ENCODE data around the gene MAPK4. TPM values are rescaled to one million over a fixed set of nuclear protein-coding genes. Genes with fewer than 3 reads are reported as not detected.
A peak's percentile ranks its signal among the peaks of the same experiment; 100 is the strongest.

Gene MAPK4
- total and polyA plus RNA-seq, 2 of the 4 experiments (the other 2 are of a cell fraction) = not detected

GRCh38 chr18:50663626-50664441 lies 103.9 kb downstream of the MAPK4 start:
- no peak for TF ChIP-seq MXI1 (IDR thresholded peaks at IDR 0.05; ENCODE audit: borderline replicate concordance, low read depth, low read length)
- no peak for TF ChIP-seq NFE2L2 (IDR thresholded peaks at IDR 0.05; ENCODE audit: low read depth, low read length)
- no peak for TF ChIP-seq ELK1 (IDR thresholded peaks at IDR 0.05; ENCODE audit: borderline replicate concordance, low read depth, low read length)
- TF ChIP-seq MAFK (IDR thresholded peaks at IDR 0.05; ENCODE audit: low read depth, low read length) = no peak
- no peak for DNase-seq
- peak overlapping the region; percentile 48 for H2AFZ ChIP-seq (replicated peaks; ENCODE audit: low read length, poor library complexity)
- H2BK5ac ChIP-seq (ENCODE audit: low read depth, low read length, poor library complexity, severe bottlenecking) = no peak overlapping the region
- H3K56ac ChIP-seq (ENCODE audit: extremely low read depth, insufficient read depth, low read length) = no peak overlapping the region
- H3K4ac ChIP-seq (ENCODE audit: low read depth, low read length) = no peak overlapping the region
- dilution Hi-C loops (cut with HindIII; ENCODE audit: low sequenced_read_pairs, unreplicated experiment) = no loop called here
- H4K91ac ChIP-seq (ENCODE audit: insufficient read depth, low read depth, low read length) = no peak overlapping the region
- H3K4me2 ChIP-seq (ENCODE audit: low read depth, low read length) = no peak overlapping the region
- H4K5ac ChIP-seq (ENCODE audit: low read depth, low read length) = no peak overlapping the region
- H3K4me1 ChIP-seq (ENCODE audit: control insufficient read depth, insufficient read depth, low read length) = no peaks in the 10 kb centered on the region
- no peaks in the 10 kb centered on the region for H3K79me1 ChIP-seq (ENCODE audit: low read depth in 1 of 2, low read length in 2 of 2)
- no peaks in the 10 kb centered on the region for H4K20me1 ChIP-seq (ENCODE audit: insufficient read depth, low read length)
- ChIA-PET POLR2A (ENCODE audit: unreplicated experiment) (no interaction called here), CTCF (no interaction called here)
- H3K27me3 ChIP-seq (ENCODE audit: control insufficient read depth, insufficient read depth, low read length) = no peaks in the 10 kb centered on the region
- H4K8ac ChIP-seq (ENCODE audit: low read depth in 2 of 2, low read length in 2 of 2) = no peak overlapping the region
- H3K23ac ChIP-seq (ENCODE audit: low read depth, low read length) = no peak overlapping the region
- H3K18ac ChIP-seq (ENCODE audit: low read depth, low read length) = no peak overlapping the region
- H3K9ac ChIP-seq (ENCODE audit: low read depth, low read length) = no peak overlapping the region
- ATAC-seq (ENCODE audit: low read depth) = no peak
- no TSS peak for BruUV-seq (replicated peaks)
- H3K4me3 ChIP-seq (ENCODE audit: insufficient read depth, low read depth, low read length) = no peak overlapping the region
- 76% methylated on average over 35 of the region's 40 CpGs; no CpG with 5 or more reads in 1 of the 2 experiments for WGBS, 2 experiments (ENCODE audit: extremely low coverage in 2 of 2, insufficient read length in 1 of 2)
- no peak overlapping the region for H2BK120ac ChIP-seq (ENCODE audit: low read depth, low read length)
- H3K27ac ChIP-seq (ENCODE audit: insufficient read depth, low read length) = no peak overlapping the region
- no peak overlapping the region for H2AK9ac ChIP-seq (replicated peaks; ENCODE audit: low read depth, low read length, poor library complexity)
- H3K14ac ChIP-seq (replicated peaks; ENCODE audit: low read depth, low read length) = no peak overlapping the region
- no peak overlapping the region for H2AK5ac ChIP-seq (ENCODE audit: low read depth, low read length)
- no peaks in the 10 kb centered on the region for H3K36me3 ChIP-seq (ENCODE audit: control insufficient read depth, insufficient read depth, low read length)
- intact Hi-C loops (cut with micrococcal nuclease) = no loop called here
- no peak overlapping the region for H2BK15ac ChIP-seq (ENCODE audit: low read depth, low read length)
- H3K9me1 ChIP-seq (ENCODE audit: insufficient read depth, low read length) = no peaks in the 10 kb centered on the region
- H3K9me3 ChIP-seq (ENCODE audit: control insufficient read depth, insufficient read depth, low read length) = peaks cover 5% of the 10 kb centered on the region; the same call in 1 of the 2 replicates
- in situ Hi-C loops (cut with MboI; ENCODE audit: low sequenced_read_pairs) = no loop called here
- no peak overlapping the region for H2BK20ac ChIP-seq (ENCODE audit: low read depth, low read length)
